Diencephalon (tissue), 1 donor: ENCODE measurements around the gene FBXO2. TPM values are rescaled to one million over a fixed set of nuclear protein-coding genes. Genes with fewer than 3 reads are reported as not detected.

Source experiments
- total RNA-seq: library from RNA; depleted of rRNA; stranded (reverse); fragments of >200 nt; gene quantifications from one replicate; pipeline ENCODE4 v1.2.3, GENCODE V29; 2014

The FBXO2 gene
- 11.5 TPM for total RNA-seq

GRCh38 chr1:11654137-11654938, at the start of gene FBXO2, which contains the start of gene FBXO44:
FBXO2 (minus strand) TSS chr1:11654429; CDS start chr1:11654340, 89 bp downstream.
FBXO44 (plus strand) TSS chr1:11654877; CDS start chr1:11655836, 959 bp downstream.

GRCh38 chr1:11691302-11691914, 37.2 kb upstream of the FBXO2 start, which contains the start of gene DRAXIN:
DRAXIN (plus strand) TSS chr1:11691710; CDS start chr1:11706259, 14,549 bp downstream.

DNA sequence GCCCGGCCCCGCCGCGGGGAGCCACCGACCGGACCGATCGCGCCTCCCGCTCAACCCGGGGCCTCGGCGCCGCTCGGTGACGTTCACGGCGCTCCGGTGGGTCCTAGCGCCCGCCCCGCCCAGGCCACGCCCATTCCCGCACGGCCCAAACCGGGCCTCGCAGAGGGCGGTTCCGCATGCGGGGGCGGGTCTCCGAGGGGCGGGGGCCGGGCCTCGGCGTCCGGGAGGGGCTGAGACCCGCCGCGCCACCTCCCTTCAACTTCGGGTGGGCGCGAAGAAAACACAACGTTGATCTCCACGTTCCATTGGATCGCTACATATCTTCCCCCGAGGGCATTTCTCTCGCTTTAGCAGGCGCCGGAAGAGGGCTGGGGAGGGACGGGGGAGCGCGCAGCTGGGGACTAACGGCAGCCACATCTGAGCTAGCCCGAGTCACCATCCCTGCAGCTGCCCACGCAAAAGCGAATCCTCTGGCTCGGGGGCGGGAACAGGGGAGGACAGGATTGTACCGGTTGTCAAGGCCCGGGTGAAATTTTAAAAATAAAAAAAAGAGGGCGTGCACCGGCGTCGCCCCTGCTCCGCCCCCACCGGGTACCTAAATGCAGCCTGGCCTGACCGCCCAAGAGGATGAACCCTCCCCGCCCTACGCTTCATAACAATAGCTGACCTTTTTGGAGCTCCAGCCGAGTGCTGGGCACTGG, 27.0 kb upstream of the FBXO2 start, which contains the start of gene MAD2L2:
Gene MAD2L2, minus strand, starts transcription at position 78 of the 701 bp plus-strand sequence. CDS start 547 bp downstream, outside the sequence.

Other genes with a start within 250 kb of the FBXO2 start
- 10.8 TPM for gene DISP3, start 175.3 kb downstream of the FBXO2 start, total RNA-seq
- 51.0 TPM for gene FBXO44, start 448 bp upstream of the FBXO2 start, total RNA-seq
- 8.3 TPM for gene FBXO6, start 9.8 kb upstream of the FBXO2 start, total RNA-seq
- 43.1 TPM for gene MAD2L2, start 26.7 kb upstream of the FBXO2 start, total RNA-seq
- 36.7 TPM for gene DRAXIN, start 37.3 kb upstream of the FBXO2 start, total RNA-seq
- gene AGTRAP, start 81.7 kb upstream of the FBXO2 start, total RNA-seq = 11.5 TPM
- gene C1orf167, start 107.8 kb upstream of the FBXO2 start, total RNA-seq = not detected
- gene MTHFR, start 151.5 kb upstream of the FBXO2 start, total RNA-seq = 25.4 TPM
- 28.4 TPM for gene CLCN6, start 151.8 kb upstream of the FBXO2 start, total RNA-seq
- gene NPPA, start 193.4 kb upstream of the FBXO2 start, total RNA-seq = 0.69 TPM
- gene NPPB, start 204.5 kb upstream of the FBXO2 start, total RNA-seq = 3.0 TPM